Suprapubic skin (tissue), 4 donors: Measurements from ENCODE around the gene PUM1. TPM values are rescaled to one million over a fixed set of nuclear protein-coding genes. Genes with fewer than 3 reads are reported as not detected.

ENCODE experiments used
- DNase-seq, 2 donors: peaks; one replicate each; pipeline ENCODE4 v3.0.0-alpha.2; 2019; ENCODE audit warnings: low spot score in 2 of 2
- H3K27ac ChIP-seq: fragments of 200-600 bp; sonication (generic); one replicate; pipeline ENCODE4 v1.5.1; 2019
- H3K27me3 ChIP-seq: fragments of 200-600 bp; sonication (generic); one replicate; pipeline ENCODE4 v1.5.1; 2019
- H3K36me3 ChIP-seq: fragments of 200-600 bp; sonication (generic); one replicate; pipeline ENCODE4 v1.5.1; 2019
- H3K4me1 ChIP-seq: fragments of 200-600 bp; sonication (generic); one replicate; pipeline ENCODE4 v1.5.1; 2019
- H3K4me3 ChIP-seq: fragments of 200-600 bp; sonication (generic); one replicate; pipeline ENCODE4 v1.5.1; 2019; ENCODE audit warnings: mild to moderate bottlenecking
- H3K9me3 ChIP-seq: fragments of 200-600 bp; sonication (generic); one replicate; pipeline ENCODE4 v1.5.1; 2019
- CTCF ChIP-seq, 2 donors: fragments of 200-600 bp in 1 of 2; fragments of 450-650 bp in 1 of 2; sonication (generic) in 1 of 2; IDR thresholded peaks; one replicate each; pipeline ENCODE4 v1.5.1; 2016 to 2019; ENCODE audit warnings: antibody characterized with exemption in 2 of 2, mild to moderate bottlenecking in 1 of 2, moderate library complexity in 1 of 2
- EP300 ChIP-seq: sonication (generic); formaldehyde crosslinking; IDR thresholded peaks from one replicate; pipeline ENCODE4 v1.6.1; 2017; ENCODE audit warnings: antibody characterized with exemption
- POLR2A ChIP-seq, 2 donors: fragments of 450-650 bp; IDR thresholded peaks; one replicate each; pipeline ENCODE4 v1.6.1; 2017; ENCODE audit warnings: antibody characterized with exemption in 2 of 2, mild to moderate bottlenecking in 2 of 2, moderate library complexity in 2 of 2
- POLR2AphosphoS5 ChIP-seq, 3 donors: sonication (generic); formaldehyde crosslinking; IDR thresholded peaks; one replicate each; pipeline ENCODE4 v1.6.1; 2017; ENCODE audit warnings: antibody characterized with exemption in 3 of 3
- WGBS: methylation state at CpG from one replicate; pipeline ENCODE4 v1.1.5; 2018; 5-methylcytosine and 5-hydroxymethylcytosine counted together
- total RNA-seq, 4 donors: library from RNA; depleted of rRNA; stranded (reverse); fragments of >200 nt; gene quantifications; one replicate each; pipeline ENCODE4 v1.1.0, GENCODE V29; 2016

Gene PUM1
- total RNA-seq, 4 donors from 2014 or later = 100 to 132 (median 110) TPM

- 96% methylated on average over 2 of the region's 2 CpGs for whole genome bisulfite sequencing
- H3K9me3 ChIP-seq = no peaks in the 10 kb centered on the region
- no peak for DNase-seq
- H3K27me3 ChIP-seq = no peaks in the 10 kb centered on the region
- no peaks in the 10 kb centered on the region for H3K36me3 ChIP-seq
- H3K27ac ChIP-seq = no peak overlapping the region
- H3K4me3 ChIP-seq = no peak overlapping the region
- H3K4me1 ChIP-seq = no peaks in the 10 kb centered on the region
- TF ChIP-seq EP300 (no peak), CTCF (IDR thresholded peaks at IDR 0.05) (no peak), POLR2AphosphoS5 (IDR thresholded peaks at IDR 0.05) (no peak), POLR2A (IDR thresholded peaks at IDR 0.05) (no peak)
Measured at GRCh38 chr1:31073044-31073443, 7.5 kb upstream of the PUM1 start.

- TF ChIP-seq EP300 (no peak), POLR2AphosphoS5 (IDR thresholded peaks at IDR 0.05) (no peak), CTCF (IDR thresholded peaks at IDR 0.05) (no peak), POLR2A (IDR thresholded peaks at IDR 0.05) (no peak)
- no peak overlapping the region for H3K27ac ChIP-seq
- H3K27me3 ChIP-seq = no peaks in the 10 kb centered on the region
- H3K4me1 ChIP-seq = no peaks in the 10 kb centered on the region
- 55% methylated on average over 4 of the region's 4 CpGs for WGBS
- no peaks in the 10 kb centered on the region for H3K36me3 ChIP-seq
- DNase-seq = no peak
- H3K9me3 ChIP-seq = no peaks in the 10 kb centered on the region
- H3K4me3 ChIP-seq = no peak overlapping the region
Measured at GRCh38 chr1:31072304-31072746, 6.8 kb upstream of the PUM1 start.

- Histone ChIP-seq H3K4me1 (peaks cover 4% of the 10 kb centered on the region), H3K9me3 (no peaks in the 10 kb centered on the region), H3K4me3 (no peak overlapping the region), H3K36me3 (no peaks in the 10 kb centered on the region), H3K27me3 (no peaks in the 10 kb centered on the region), H3K27ac (no peak overlapping the region)
- no peak for TF ChIP-seq POLR2A (IDR thresholded peaks at IDR 0.05)
- 60% methylated on average over 9 of the region's 9 CpGs for WGBS
- DNase-seq = no peak
Measured at GRCh38 chr1:31069392-31069791, 3.9 kb upstream of the PUM1 start.

- no peaks in the 10 kb centered on the region for H3K36me3 ChIP-seq
- no peaks in the 10 kb centered on the region for H3K27me3 ChIP-seq
- peak overlapping the region; percentile 80 for H3K4me3 ChIP-seq
- H3K4me1 ChIP-seq = peaks cover 42% of the 10 kb centered on the region
- no peak for DNase-seq
- no peaks in the 10 kb centered on the region for H3K9me3 ChIP-seq
- peak overlapping the region; percentile 98 for H3K27ac ChIP-seq
- no peak for TF ChIP-seq EP300
- TF ChIP-seq CTCF (IDR thresholded peaks at IDR 0.05) = no peak
- no peak for TF ChIP-seq POLR2A (IDR thresholded peaks at IDR 0.05)
- no peak for TF ChIP-seq POLR2AphosphoS5 (IDR thresholded peaks at IDR 0.05)
- WGBS = under 1% methylated on average over 19 of the region's 19 CpGs
Measured at GRCh38 chr1:31064718-31065309, 703 bp downstream of the PUM1 start.

GRCh38 chr1:31064111-31064717 is 1.3 kb downstream of the PUM1 start:
- WGBS = 3% methylated on average over 8 of the region's 8 CpGs
- Histone ChIP-seq H3K27me3 (no peaks in the 10 kb centered on the region), H3K4me3 (peak overlapping the region; percentile 80), H3K4me1 (peaks cover 48% of the 10 kb centered on the region), H3K27ac (peak overlapping the region; percentile 98), H3K36me3 (peaks cover 2% of the 10 kb centered on the region), H3K9me3 (no peaks in the 10 kb centered on the region)
- TF ChIP-seq EP300 = no peak
- no peak for DNase-seq

- Histone ChIP-seq H3K36me3 (peaks cover 7% of the 10 kb centered on the region), H3K27ac (peak overlapping the region; percentile 98), H3K27me3 (no peaks in the 10 kb centered on the region), H3K9me3 (no peaks in the 10 kb centered on the region), H3K4me1 (peaks cover 51% of the 10 kb centered on the region), H3K4me3 (peak overlapping the region; percentile 80)
- WGBS = 10% methylated on average over 4 of the region's 4 CpGs
- TF ChIP-seq CTCF (IDR thresholded peaks at IDR 0.05) (no peak), EP300 (no peak), POLR2AphosphoS5 (IDR thresholded peaks at IDR 0.05) (no peak), POLR2A (IDR thresholded peaks at IDR 0.05) (no peak)
- DNase-seq = no peak
Measured at GRCh38 chr1:31063631-31064030, 1.9 kb downstream of the PUM1 start.
